ENCODE data around the gene COQ3.

GRCh38 chr6:99384507-99384906 is 9.5 kb downstream of the COQ3 start:
- TF ChIP-seq ZNF70 (CRISPR knock-in tag; IDR thresholded peaks at IDR 0.05) (no peak), PATZ1 (CRISPR knock-in tag; IDR thresholded peaks at IDR 0.05; ENCODE audit: borderline replicate concordance) (no peak), POU6F1 (CRISPR knock-in tag; IDR thresholded peaks at IDR 0.05; ENCODE audit: borderline replicate concordance, low read depth) (no peak), ESRRG (CRISPR knock-in tag; IDR thresholded peaks at IDR 0.05) (no peak), CREB5 (CRISPR knock-in tag; IDR thresholded peaks at IDR 0.05; ENCODE audit: low read depth) (no peak), ISL1 (CRISPR knock-in tag; IDR thresholded peaks at IDR 0.05) (no peak), ARNTL (CRISPR knock-in tag; IDR thresholded peaks at IDR 0.05; ENCODE audit: borderline replicate concordance, low read depth) (no peak)
